GM23338 (cell line): Measurements from ENCODE around the gene UBE2H. TPM values are rescaled to one million over a fixed set of nuclear protein-coding genes. Genes with fewer than 3 reads are reported as not detected.

Experiments
- ATAC-seq: fragments of 200-7000 bp; cut with Tn5 transposase; 3 replicates; pipeline ENCODE4 v1.9.1; 2020
- DNase-seq: peaks from one replicate; pipeline ENCODE4 v3.0.0-alpha.2; 2015; ENCODE audit warnings: low spot score
- H2AFZ ChIP-seq: fragments of 200-600 bp; sonication (generic); 2 replicates; pipeline ENCODE4 v1.8.0; 2016; ENCODE audit warnings: antibody characterized with exemption, mild to moderate bottlenecking, moderate library complexity
- H3F3A ChIP-seq: fragments of 200-600 bp; sonication (generic); replicated peaks from 2 replicates; pipeline ENCODE4 v1.8.0; 2017; ENCODE audit warnings: antibody characterized with exemption, mixed run types, low read depth
- H3K27ac ChIP-seq: fragments of 200-600 bp; sonication (generic); 2 replicates; pipeline ENCODE4 v1.6.1; 2016; ENCODE audit warnings: low read depth
- H3K27me3 ChIP-seq: fragments of 200-600 bp; sonication (generic); 2 replicates; pipeline ENCODE4 v1.8.0; 2016; ENCODE audit warnings: mild to moderate bottlenecking, mixed run types, moderate library complexity; ENCODE audit not compliant: insufficient read depth
- H3K36me3 ChIP-seq: fragments of 200-600 bp; sonication (generic); 2 replicates; pipeline ENCODE4 v1.8.0; 2016; ENCODE audit warnings: mild to moderate bottlenecking; ENCODE audit not compliant: insufficient read depth
- H3K4me1 ChIP-seq: fragments of 200-600 bp; sonication (generic); 2 replicates; pipeline ENCODE4 v1.8.0; 2016; ENCODE audit warnings: mild to moderate bottlenecking, moderate library complexity; ENCODE audit not compliant: insufficient read depth
- H3K4me2 ChIP-seq: fragments of 200-600 bp; sonication (generic); 2 replicates; pipeline ENCODE4 v1.7.1; 2017; ENCODE audit warnings: mixed run types
- H3K4me3 ChIP-seq: fragments of 200-600 bp; sonication (generic); 2 replicates; pipeline ENCODE4 v1.6.1; 2016; ENCODE audit warnings: mixed run types
- H3K79me2 ChIP-seq: fragments of 200-600 bp; sonication (generic); replicated peaks from 2 replicates; pipeline ENCODE4 v1.8.0; 2017; ENCODE audit warnings: mild to moderate bottlenecking; ENCODE audit not compliant: insufficient read depth
- H3K9me2 ChIP-seq: fragments of 200-600 bp; sonication (generic); 2 replicates; pipeline ENCODE4 v1.8.0; 2017; ENCODE audit not compliant: insufficient read depth
- H4K20me1 ChIP-seq: fragments of 200-600 bp; sonication (generic); replicated peaks from 2 replicates; pipeline ENCODE4 v1.8.0; 2017; ENCODE audit warnings: mild to moderate bottlenecking; ENCODE audit not compliant: insufficient read depth
- H3K27ac Mint-ChIP-seq: 2 replicates; pipeline ENCODE4 v1.8.0; 2020; ENCODE audit warnings: inconsistent platforms, mild to moderate bottlenecking, moderate library complexity, mixed read lengths
- H3K27me3 Mint-ChIP-seq: 3 replicates; pipeline ENCODE4 v1.8.0; 2022; ENCODE audit warnings: low read depth, mild to moderate bottlenecking, moderate library complexity, mixed read lengths, inconsistent platforms; ENCODE audit not compliant: insufficient read depth, poor library complexity
- H3K36me3 Mint-ChIP-seq: 3 replicates; pipeline ENCODE4 v1.8.0; 2021; ENCODE audit warnings: low read depth, mild to moderate bottlenecking, inconsistent platforms, moderate library complexity, mixed read lengths
- H3K4me1 Mint-ChIP-seq: 3 replicates; pipeline ENCODE4 v1.8.0; 2020; ENCODE audit warnings: mild to moderate bottlenecking, inconsistent platforms, mixed read lengths
- H3K4me3 Mint-ChIP-seq: 3 replicates; pipeline ENCODE4 v1.8.0; 2021; ENCODE audit warnings: moderate library complexity, mild to moderate bottlenecking, inconsistent platforms, mixed read lengths
- H3K9me3 Mint-ChIP-seq: 3 replicates; pipeline ENCODE4 v1.8.0; 2020; ENCODE audit warnings: moderate library complexity, mild to moderate bottlenecking, inconsistent platforms, mixed read lengths
- CREB1 ChIP-seq: fragments of 250-450 bp; sonication (Bioruptor Pico); IDR thresholded peaks from 2 replicates; pipeline ENCODE4 v1.5.0; 2020; ENCODE audit warnings: low read depth, mild to moderate bottlenecking, moderate library complexity
- CTCF ChIP-seq, 2 experiments: fragments of 200-600 bp in 1 of 2; sonication (generic) in 1 of 2; conservative IDR thresholded peaks; 2 replicates each; pipeline versions ENCODE4 v1.5.1 to v1.6.1; 2016 to 2017; ENCODE audit warnings: antibody characterized with exemption in 2 of 2, low read depth in 2 of 2, mild to moderate bottlenecking in 2 of 2, moderate library complexity in 1 of 2
- ETS1 ChIP-seq: IDR thresholded peaks from 2 replicates; pipeline ENCODE4 v1.6.1; 2016; ENCODE audit warnings: antibody characterized with exemption
- EZH2 ChIP-seq: fragments of 200-600 bp; sonication (generic); IDR thresholded peaks from one replicate; pipeline ENCODE4 v1.8.0; 2017; ENCODE audit warnings: antibody characterized with exemption, mild to moderate bottlenecking, low read depth; ENCODE audit not compliant: unreplicated experiment
- EZH2phosphoT487 ChIP-seq: fragments of 200-600 bp; sonication (generic); IDR thresholded peaks from one replicate; pipeline ENCODE4 v1.8.1; 2018; ENCODE audit warnings: antibody characterized with exemption; ENCODE audit not compliant: unreplicated experiment
- POLR2AphosphoS5 ChIP-seq: IDR thresholded peaks from 2 replicates; pipeline ENCODE4 v1.6.1; 2016; ENCODE audit warnings: antibody characterized with exemption, low read depth
- REST ChIP-seq: IDR thresholded peaks from one replicate; pipeline ENCODE4 v1.6.1; 2018; ENCODE audit warnings: antibody characterized with exemption; ENCODE audit not compliant: unreplicated experiment
- STAT1 ChIP-seq: IDR thresholded peaks from one replicate; pipeline ENCODE4 v1.6.1; 2016; ENCODE audit warnings: antibody characterized with exemption; ENCODE audit not compliant: unreplicated experiment
- ZNF114 ChIP-seq: fragments of 250-450 bp; sonication (Bioruptor Pico); IDR thresholded peaks from 2 replicates; pipeline ENCODE4 v1.5.0; 2020; ENCODE audit warnings: mild to moderate bottlenecking, moderate library complexity
- ZNF331 ChIP-seq: fragments of 250-450 bp; sonication (Bioruptor Pico); IDR thresholded peaks from 2 replicates; pipeline ENCODE4 v1.5.0; 2020; ENCODE audit warnings: low read depth, mild to moderate bottlenecking, moderate library complexity
- polyA plus RNA-seq: library from polyadenylated mRNA; unstranded; fragments of >200 nt; fragmentation: Nextera tagmentation; extraction: Ambion mirVana; gene quantifications from 2 replicates; pipeline ENCODE4 v1.2.1, GENCODE V29; 2016
- total RNA-seq: library from RNA; depleted of rRNA; stranded (reverse); fragments of >200 nt; shearing (Covaris generic); gene quantifications from 2 replicates; pipeline ENCODE4 v1.2.3, GENCODE V29; 2014

UBE2H gene
- total and polyA plus RNA-seq, 2 experiments from 2014 or later = 40.8 to 86.5 TPM

- no peak for TF ChIP-seq REST
Observed at GRCh38 chr7:129998446-129998845, 45.7 kb upstream of the UBE2H start (continued).

- DNase-seq = no peak
- Histone ChIP-seq H3K9me2 (no peaks in the 10 kb centered on the region), H3K79me2 (no peaks in the 10 kb centered on the region), H3K27ac (no peak overlapping the region), H2AFZ (no peak overlapping the region), H3K36me3 (no peaks in the 10 kb centered on the region), H3K4me3 (no peak overlapping the region), H3K27me3 (no peaks in the 10 kb centered on the region), H3K4me1 (no peaks in the 10 kb centered on the region), H3F3A (no peaks in the 10 kb centered on the region), H3K4me2 (no peak overlapping the region), H4K20me1 (no peaks in the 10 kb centered on the region)
- no peak overlapping the region for H3K27ac Mint-ChIP-seq
- no peaks in the 10 kb centered on the region for H3K36me3 Mint-ChIP-seq
- H3K27me3 Mint-ChIP-seq = peaks cover 4% of the 10 kb centered on the region
- H3K4me1 Mint-ChIP-seq = no peaks in the 10 kb centered on the region
- H3K9me3 Mint-ChIP-seq = no peaks in the 10 kb centered on the region
- no peak overlapping the region for H3K4me3 Mint-ChIP-seq
- ATAC-seq = no peak
- TF ChIP-seq POLR2AphosphoS5 = no peak
- no peak for TF ChIP-seq REST
- TF ChIP-seq STAT1 = no peak
- TF ChIP-seq ZNF331 = no peak
- no peak for TF ChIP-seq EZH2phosphoT487
- no peak for TF ChIP-seq EZH2
- no peak for TF ChIP-seq CREB1 (CRISPR knock-in tag)
- TF ChIP-seq ZNF114 (CRISPR knock-in tag) = no peak
- TF ChIP-seq CTCF (conservative IDR thresholded peaks at IDR 0.05; ENCODE audit: low read depth in 2 of 2) = no peak
- no peak for TF ChIP-seq ETS1
Observed at GRCh38 chr7:129997285-129997684, 44.5 kb upstream of the UBE2H start.
